ENCODE measurements around the gene GRAMD1B. TPM values are rescaled to one million over a fixed set of nuclear protein-coding genes. Genes with fewer than 3 reads are reported as not detected.

Gene GRAMD1B
- total and polyA plus RNA-seq, 2 experiments from 2014 or later: 9.0 to 20.4 TPM

- H3K27me3 ChIP-seq: no peaks in the 10 kb centered on the region
- no peaks in the 10 kb centered on the region for H3K9me3 ChIP-seq (ENCODE audit: low read depth)
- H3K79me2 ChIP-seq: no peaks in the 10 kb centered on the region
- H3K36me3 ChIP-seq (replicated peaks; ENCODE audit: insufficient read depth, low read depth): no peaks in the 10 kb centered on the region
- DNase-seq (ENCODE audit: low spot score): no peak
- TF ChIP-seq EZH2 (IDR thresholded peaks at IDR 0.05; ENCODE audit: borderline replicate concordance) (no peak), EZH2phosphoT487 (IDR thresholded peaks at IDR 0.05; ENCODE audit: low read depth, severe bottlenecking, unreplicated experiment) (no peak)
- TF ChIP-seq, protein P1, sequence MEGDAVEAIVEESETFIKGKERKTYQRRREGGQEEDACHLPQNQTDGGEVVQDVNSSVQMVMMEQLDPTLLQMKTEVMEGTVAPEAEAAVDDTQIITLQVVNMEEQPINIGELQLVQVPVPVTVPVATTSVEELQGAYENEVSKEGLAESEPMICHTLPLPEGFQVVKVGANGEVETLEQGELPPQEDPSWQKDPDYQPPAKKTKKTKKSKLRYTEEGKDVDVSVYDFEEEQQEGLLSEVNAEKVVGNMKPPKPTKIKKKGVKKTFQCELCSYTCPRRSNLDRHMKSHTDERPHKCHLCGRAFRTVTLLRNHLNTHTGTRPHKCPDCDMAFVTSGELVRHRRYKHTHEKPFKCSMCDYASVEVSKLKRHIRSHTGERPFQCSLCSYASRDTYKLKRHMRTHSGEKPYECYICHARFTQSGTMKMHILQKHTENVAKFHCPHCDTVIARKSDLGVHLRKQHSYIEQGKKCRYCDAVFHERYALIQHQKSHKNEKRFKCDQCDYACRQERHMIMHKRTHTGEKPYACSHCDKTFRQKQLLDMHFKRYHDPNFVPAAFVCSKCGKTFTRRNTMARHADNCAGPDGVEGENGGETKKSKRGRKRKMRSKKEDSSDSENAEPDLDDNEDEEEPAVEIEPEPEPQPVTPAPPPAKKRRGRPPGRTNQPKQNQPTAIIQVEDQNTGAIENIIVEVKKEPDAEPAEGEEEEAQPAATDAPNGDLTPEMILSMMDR (IDR thresholded peaks at IDR 0.05; ENCODE audit: poor library complexity): no peak
- no peak overlapping the region for H2AFZ ChIP-seq
- no peaks in the 10 kb centered on the region for H3K9me2 ChIP-seq (replicated peaks; ENCODE audit: insufficient read depth)
- H4K20me1 ChIP-seq (ENCODE audit: insufficient read depth, poor library complexity, severe bottlenecking): no peaks in the 10 kb centered on the region
- no peaks in the 10 kb centered on the region for H3K4me1 ChIP-seq (ENCODE audit: insufficient read depth)
- no peak overlapping the region for H3K27ac ChIP-seq
- no peak overlapping the region for H3K4me3 ChIP-seq
- 61% methylated on average over 2 of the region's 2 CpGs for WGBS (ENCODE audit: low lambda C conversion rate, missing lambda C conversion rate)
- H3K4me2 ChIP-seq: no peak overlapping the region
These were observed 93.5 kb downstream of the GRAMD1B start for GRCh38 chr11:123523539-123523938.

DNA sequence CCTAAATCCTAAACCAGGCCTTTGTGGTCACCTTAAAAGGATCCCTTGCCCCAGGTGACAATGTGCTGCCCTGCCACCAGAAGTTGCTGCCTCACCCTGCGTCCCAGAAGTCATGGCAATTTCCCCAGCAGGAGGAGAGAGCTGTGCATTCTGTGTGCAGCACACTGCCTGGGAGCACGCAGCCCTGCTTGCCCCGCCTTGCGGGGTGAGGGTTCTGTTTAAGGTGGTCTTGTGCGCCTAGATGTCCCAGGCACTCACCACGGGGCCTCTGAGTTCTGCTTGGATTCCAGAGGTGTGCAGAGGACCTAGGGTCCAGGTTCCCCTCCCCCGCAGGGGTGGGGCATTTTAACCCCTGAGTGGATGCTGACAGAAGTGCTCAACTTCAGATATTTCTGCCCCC, 95.0 kb downstream of the GRAMD1B start:
- Histone ChIP-seq H3K4me3 (no peak overlapping the region), H3K27ac (no peak overlapping the region), H3K27me3 (no peaks in the 10 kb centered on the region), H3K9me2 (replicated peaks; ENCODE audit: insufficient read depth) (no peaks in the 10 kb centered on the region), H3K4me2 (no peak overlapping the region), H3K9me3 (ENCODE audit: low read depth) (no peaks in the 10 kb centered on the region), H3K36me3 (replicated peaks; ENCODE audit: insufficient read depth, low read depth) (no peaks in the 10 kb centered on the region), H3K4me1 (ENCODE audit: insufficient read depth) (no peaks in the 10 kb centered on the region), H4K20me1 (ENCODE audit: insufficient read depth, poor library complexity, severe bottlenecking) (no peaks in the 10 kb centered on the region), H3K79me2 (no peaks in the 10 kb centered on the region), H2AFZ (no peak overlapping the region)
- DNase-seq (ENCODE audit: low spot score): no peak
- TF ChIP-seq, protein P1 (IDR thresholded peaks at IDR 0.05; ENCODE audit: poor library complexity): no peak
- TF ChIP-seq EZH2phosphoT487 (IDR thresholded peaks at IDR 0.05; ENCODE audit: low read depth, severe bottlenecking, unreplicated experiment) (no peak), EZH2 (IDR thresholded peaks at IDR 0.05; ENCODE audit: borderline replicate concordance) (no peak)
- WGBS (ENCODE audit: low lambda C conversion rate, missing lambda C conversion rate): 38% methylated on average over 7 of the region's 7 CpGs

GRCh38 chr11:123525511-123525918, 95.4 kb downstream of the GRAMD1B start:
- WGBS (ENCODE audit: low lambda C conversion rate, missing lambda C conversion rate): 58% methylated on average over 11 of the region's 11 CpGs
- no peak overlapping the region for H2AFZ ChIP-seq
- no peak overlapping the region for H3K27ac ChIP-seq

More at GRCh38 chr11:123525511-123525918, 95.4 kb downstream of the GRAMD1B start:
- Histone ChIP-seq H3K36me3 (replicated peaks; ENCODE audit: insufficient read depth, low read depth) (no peaks in the 10 kb centered on the region), H3K27me3 (no peaks in the 10 kb centered on the region), H3K4me2 (no peak overlapping the region), H3K4me3 (no peak overlapping the region), H3K4me1 (ENCODE audit: insufficient read depth) (no peaks in the 10 kb centered on the region), H3K9me2 (replicated peaks; ENCODE audit: insufficient read depth) (no peaks in the 10 kb centered on the region), H3K9me3 (ENCODE audit: low read depth) (no peaks in the 10 kb centered on the region), H3K79me2 (no peaks in the 10 kb centered on the region), H4K20me1 (ENCODE audit: insufficient read depth, poor library complexity, severe bottlenecking) (no peaks in the 10 kb centered on the region)
- TF ChIP-seq EZH2phosphoT487 (IDR thresholded peaks at IDR 0.05; ENCODE audit: low read depth, severe bottlenecking, unreplicated experiment): no peak
- no peak for TF ChIP-seq EZH2 (IDR thresholded peaks at IDR 0.05; ENCODE audit: borderline replicate concordance)
- TF ChIP-seq, protein P1 (IDR thresholded peaks at IDR 0.05; ENCODE audit: poor library complexity): no peak
- DNase-seq (ENCODE audit: low spot score): no peak
